Neural progenitor cell (in vitro differentiated cells): ENCODE results near the gene FASN. TPM values are rescaled to one million over a fixed set of nuclear protein-coding genes. Genes with fewer than 3 reads are reported as not detected.

Experiments used
- DNase-seq: peaks from one replicate; pipeline ENCODE4 v3.0.0-alpha.2; 2016; ENCODE audit warnings: low spot score
- H2AFZ ChIP-seq: fragments of 200-600 bp; sonication (generic); replicated peaks from 2 replicates; pipeline ENCODE4 v1.6.1; 2016; ENCODE audit warnings: antibody characterized with exemption
- H3F3A ChIP-seq: fragments of 200-600 bp; sonication (generic); 2 replicates; pipeline ENCODE4 v1.6.1; 2016; ENCODE audit warnings: antibody characterized with exemption, low read depth
- H3K27ac ChIP-seq: fragments of 200-600 bp; sonication (generic); 2 replicates; pipeline ENCODE4 v1.5.1; 2016; ENCODE audit warnings: mild to moderate bottlenecking
- H3K27me3 ChIP-seq: fragments of 200-600 bp; sonication (generic); 2 replicates; pipeline ENCODE4 v1.6.1; 2016; ENCODE audit warnings: mild to moderate bottlenecking, moderate library complexity
- H3K36me3 ChIP-seq: fragments of 200-600 bp; sonication (generic); 2 replicates; pipeline ENCODE4 v1.5.1; 2016
- H3K4me1 ChIP-seq: fragments of 200-600 bp; sonication (generic); 2 replicates; pipeline ENCODE4 v1.6.1; 2016; ENCODE audit warnings: mixed run types
- H3K4me2 ChIP-seq: fragments of 200-600 bp; sonication (generic); 2 replicates; pipeline ENCODE4 v1.6.1; 2016
- H3K4me3 ChIP-seq: fragments of 200-600 bp; sonication (generic); 2 replicates; pipeline ENCODE4 v1.5.1; 2016
- H3K79me2 ChIP-seq: fragments of 200-600 bp; sonication (generic); 2 replicates; pipeline ENCODE4 v1.6.1; 2016; ENCODE audit warnings: low read depth
- H3K9ac ChIP-seq: fragments of 200-600 bp; sonication (generic); 2 replicates; pipeline ENCODE4 v1.6.1; 2016
- H3K9me3 ChIP-seq: fragments of 200-600 bp; sonication (generic); 2 replicates; pipeline ENCODE4 v1.5.1; 2016; ENCODE audit warnings: low read depth
- H4K20me1 ChIP-seq: fragments of 200-600 bp; sonication (generic); 2 replicates; pipeline ENCODE4 v1.6.1; 2016; ENCODE audit warnings: low read depth
- H3K27ac Mint-ChIP-seq: 3 replicates; pipeline ENCODE4 v1.8.0; 2021; ENCODE audit warnings: mixed read lengths
- H3K27me3 Mint-ChIP-seq: 2 replicates; pipeline ENCODE4 v1.8.0; 2022; ENCODE audit warnings: low read depth, mild to moderate bottlenecking, inconsistent platforms, moderate library complexity, mixed read lengths; ENCODE audit not compliant: insufficient read depth
- H3K36me3 Mint-ChIP-seq: 3 replicates; pipeline ENCODE4 v1.8.0; 2021; ENCODE audit warnings: mixed read lengths
- H3K4me1 Mint-ChIP-seq: 3 replicates; pipeline ENCODE4 v1.8.0; 2021; ENCODE audit warnings: mixed read lengths
- H3K4me3 Mint-ChIP-seq: 3 replicates; pipeline ENCODE4 v1.8.0; 2021; ENCODE audit warnings: mild to moderate bottlenecking, moderate library complexity, mixed read lengths
- H3K9me3 Mint-ChIP-seq: 3 replicates; pipeline ENCODE4 v1.8.0; 2020; ENCODE audit warnings: mixed read lengths
- CTCF ChIP-seq: fragments of 200-600 bp; sonication (generic); IDR thresholded peaks from 2 replicates; pipeline ENCODE4 v1.5.1; 2017; ENCODE audit warnings: antibody characterized with exemption, mild to moderate bottlenecking
- EZH2 ChIP-seq: fragments of 200-600 bp; sonication (generic); IDR thresholded peaks from 2 replicates; pipeline ENCODE4 v1.6.1; 2017; ENCODE audit warnings: antibody characterized with exemption, mild to moderate bottlenecking, moderate library complexity
- EZH2phosphoT487 ChIP-seq: fragments of 200-600 bp; sonication (generic); IDR thresholded peaks from 2 replicates; pipeline ENCODE4 v1.6.1; 2017; ENCODE audit warnings: antibody characterized with exemption
- total RNA-seq: library from RNA; depleted of rRNA; stranded (reverse); fragments of >200 nt; gene quantifications from 2 replicates; pipeline ENCODE4 v1.2.3, GENCODE V29; 2015; ENCODE audit warnings: low replicate concordance

The FASN gene
- total RNA-seq, 1 donor from 2014 or later, result 77.9 TPM

GRCh38 chr17:82050152-82050760 is 47.8 kb downstream of the FASN start:
- Histone ChIP-seq H3K27ac (no peak overlapping the region), H4K20me1 (peaks cover 10% of the 10 kb centered on the region), H3F3A (peaks cover 6% of the 10 kb centered on the region), H3K4me1 (peaks cover 7% of the 10 kb centered on the region), H2AFZ (no peak overlapping the region), H3K79me2 (peaks cover 14% of the 10 kb centered on the region), H3K36me3 (no peaks in the 10 kb centered on the region), H3K9me3 (no peaks in the 10 kb centered on the region), H3K9ac (no peak overlapping the region), H3K4me3 (no peak overlapping the region), H3K4me2 (peak overlapping the region; percentile 97), H3K27me3 (no peaks in the 10 kb centered on the region)
- TF ChIP-seq EZH2phosphoT487 (no peak), CTCF (no peak), EZH2 (no peak)
- Mint-ChIP-seq H3K4me1 (peaks cover 6% of the 10 kb centered on the region), H3K36me3 (peaks cover 6% of the 10 kb centered on the region), H3K27me3 (peaks cover 4% of the 10 kb centered on the region), H3K9me3 (no peaks in the 10 kb centered on the region), H3K4me3 (peak overlapping the region; percentile 90), H3K27ac (no peak overlapping the region)
- DNase-seq, result no peak

GRCh38 chr17:82049521-82049971 is 48.5 kb downstream of the FASN start:
- peaks cover 4% of the 10 kb centered on the region for H3K27me3 Mint-ChIP-seq
- Histone ChIP-seq H3K27me3 (no peaks in the 10 kb centered on the region), H4K20me1 (peaks cover 10% of the 10 kb centered on the region), H2AFZ (no peak overlapping the region), H3K36me3 (no peaks in the 10 kb centered on the region), H3K9ac (no peak overlapping the region), H3F3A (peaks cover 6% of the 10 kb centered on the region), H3K4me3 (no peak overlapping the region), H3K79me2 (peaks cover 14% of the 10 kb centered on the region), H3K4me1 (peaks cover 7% of the 10 kb centered on the region), H3K4me2 (no peak overlapping the region), H3K27ac (no peak overlapping the region), H3K9me3 (no peaks in the 10 kb centered on the region)
- no peak overlapping the region for H3K27ac Mint-ChIP-seq
- H3K4me1 Mint-ChIP-seq, result peaks cover 6% of the 10 kb centered on the region
- no peak for TF ChIP-seq EZH2
- TF ChIP-seq EZH2phosphoT487, result no peak
- no peak for TF ChIP-seq CTCF
- peaks cover 6% of the 10 kb centered on the region for H3K36me3 Mint-ChIP-seq
- peak overlapping the region; percentile 90 for H3K4me3 Mint-ChIP-seq
- no peak for DNase-seq
- H3K9me3 Mint-ChIP-seq, result no peaks in the 10 kb centered on the region

GRCh38 chr17:82049106-82049505 is 48.9 kb downstream of the FASN start:
- peaks cover 6% of the 10 kb centered on the region for H3F3A ChIP-seq
- H3K4me3 Mint-ChIP-seq, result peak overlapping the region; percentile 65
- peaks cover 7% of the 10 kb centered on the region for H3K4me1 ChIP-seq
- no peak overlapping the region for H3K4me3 ChIP-seq
- peaks cover 4% of the 10 kb centered on the region for H3K27me3 Mint-ChIP-seq
- H3K9ac ChIP-seq, result no peak overlapping the region
- H3K9me3 ChIP-seq, result no peaks in the 10 kb centered on the region
- no peak overlapping the region for H3K27ac Mint-ChIP-seq
- no peak for DNase-seq
- no peak overlapping the region for H3K4me2 ChIP-seq
- no peaks in the 10 kb centered on the region for H3K27me3 ChIP-seq
- peaks cover 6% of the 10 kb centered on the region for H3K4me1 Mint-ChIP-seq
- H3K27ac ChIP-seq, result no peak overlapping the region
- H2AFZ ChIP-seq, result no peak overlapping the region
- TF ChIP-seq CTCF (no peak), EZH2 (no peak), EZH2phosphoT487 (no peak)
- H3K36me3 ChIP-seq, result no peaks in the 10 kb centered on the region
- H3K79me2 ChIP-seq, result peaks cover 14% of the 10 kb centered on the region
- H3K36me3 Mint-ChIP-seq, result peaks cover 6% of the 10 kb centered on the region
- no peaks in the 10 kb centered on the region for H3K9me3 Mint-ChIP-seq
- H4K20me1 ChIP-seq, result peaks cover 10% of the 10 kb centered on the region
